Central memory CD4-positive, alpha-beta T cell (primary cell): ENCODE results near the gene PITX3.
A peak's percentile ranks its signal among the peaks of the same experiment; 100 is the strongest.
"Not testable (repeated sequence)": the region's sequence is repeated elsewhere in the genome, so short reads cannot be mapped to it uniquely, and the experiment has no call there.

Experiments
- DNase-seq: peaks from one replicate; pipeline ENCODE4 v3.0.0; 2022

PITX3 gene

DNA sequence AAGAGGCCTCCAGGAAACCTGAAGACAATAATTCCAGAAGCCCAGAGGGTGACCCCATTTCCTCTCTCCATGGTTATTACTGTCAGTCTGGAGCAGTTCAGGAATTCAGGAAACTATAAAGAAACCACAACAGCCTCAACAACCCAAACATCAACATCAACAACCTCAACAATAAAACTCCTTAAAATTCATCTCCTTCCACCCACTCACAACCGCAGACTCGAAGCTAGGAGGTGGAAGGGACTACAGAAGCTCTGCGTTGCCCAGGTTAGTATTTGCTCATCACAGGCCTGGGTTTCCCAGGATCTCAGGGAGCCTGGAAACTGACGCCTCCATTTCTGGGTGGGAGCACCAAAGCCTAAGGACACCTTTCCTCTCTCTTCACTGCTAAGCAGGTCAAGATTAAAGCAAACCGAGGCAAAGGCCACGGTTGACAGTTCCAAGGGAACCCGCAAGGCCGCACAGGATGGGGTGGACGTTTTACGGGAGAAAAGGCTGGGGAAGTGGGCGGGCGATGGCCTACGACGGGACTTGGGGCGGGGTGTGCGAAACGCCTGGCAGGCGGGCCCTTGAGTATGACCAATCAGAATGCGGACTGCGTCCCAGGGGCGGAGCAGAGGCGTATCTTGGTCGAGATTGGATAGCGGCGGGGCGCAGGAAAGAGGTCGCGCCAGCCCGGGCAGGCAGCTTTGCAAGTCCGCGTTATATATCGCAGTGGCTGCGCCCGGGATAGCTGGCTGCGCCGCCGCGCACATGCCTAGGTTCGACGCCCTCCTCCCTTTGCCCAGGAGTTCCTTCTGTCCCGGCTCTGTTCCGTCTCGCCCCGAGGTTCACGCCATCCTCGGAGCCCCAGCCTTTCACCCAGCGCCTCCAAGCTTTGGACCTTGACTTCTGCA, 15.4 kb downstream of the PITX3 start, which contains the start of gene ELOVL3:
ELOVL3 (plus strand) TSS at position 654 of the 896 bp plus-strand sequence. CDS start 250 bp downstream, outside the sequence.
- peak; percentile 82 for DNase-seq

GRCh38 chr10:102222797-102223196, 18.5 kb downstream of the PITX3 start:
- DNase-seq, result no peak

- DNase-seq, result no peak
Observed at GRCh38 chr10:102220612-102221011, 20.7 kb downstream of the PITX3 start.

DNA sequence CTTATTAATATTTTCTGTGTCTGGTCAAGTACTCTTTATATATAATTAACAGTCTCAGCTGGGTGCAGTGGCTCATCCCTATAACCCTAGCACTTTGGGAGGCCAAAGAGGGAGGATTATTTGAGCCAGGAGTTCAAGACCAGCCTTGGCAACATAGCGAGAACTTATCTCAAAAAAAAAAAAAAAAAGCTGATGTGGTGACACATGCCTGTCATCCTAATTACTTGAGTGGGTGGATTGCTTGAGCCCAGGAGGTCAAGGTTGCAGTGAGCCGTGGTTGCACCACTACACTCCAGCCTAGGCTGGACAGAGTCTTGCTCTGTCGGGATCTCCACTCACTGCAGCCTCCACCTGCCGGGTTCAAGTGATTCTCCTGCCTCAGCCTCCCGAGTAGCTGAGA, 21.9 kb downstream of the PITX3 start:
- DNase-seq, result no peak

- DNase-seq, result not testable (repeated sequence)
Observed at GRCh38 chr10:102213599-102213998, 27.7 kb downstream of the PITX3 start.

GRCh38 chr10:102211615-102212299, 29.6 kb downstream of the PITX3 start:
- DNase-seq, result no peak

DNA sequence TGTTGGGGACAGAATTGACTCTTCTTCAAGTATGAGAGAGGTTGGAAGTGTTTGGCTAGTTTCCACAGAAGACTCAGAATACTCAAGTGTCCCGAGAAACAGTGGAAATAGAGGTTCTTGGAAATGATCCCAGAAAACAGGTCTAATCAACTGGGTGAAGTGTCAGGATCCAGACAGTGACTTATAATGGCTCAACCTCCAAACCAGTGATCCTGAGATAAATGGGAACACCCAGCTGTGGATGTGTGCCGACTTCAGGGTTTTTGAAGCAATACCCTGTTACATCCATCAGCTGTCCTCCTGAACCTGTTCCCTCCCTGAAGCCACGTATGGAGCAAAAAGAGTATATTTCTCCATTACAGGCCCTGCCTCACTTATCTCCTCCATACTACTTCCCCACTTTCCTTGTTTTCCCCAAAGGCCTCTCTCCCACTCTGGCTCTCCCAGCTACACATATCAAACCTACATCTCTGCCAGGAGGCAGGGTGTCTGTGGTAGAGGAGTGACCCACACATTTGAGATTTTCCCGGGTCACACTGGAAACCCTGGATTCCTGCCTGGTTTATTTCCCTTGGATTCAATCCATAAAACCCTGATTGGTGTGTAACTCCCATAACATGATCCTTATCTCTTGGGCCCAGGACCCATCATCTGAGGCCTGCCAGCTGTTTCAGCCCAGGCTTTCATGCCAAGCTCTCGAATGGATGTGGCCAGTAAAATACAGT, 32.8 kb downstream of the PITX3 start:
- no peak for DNase-seq

DNA sequence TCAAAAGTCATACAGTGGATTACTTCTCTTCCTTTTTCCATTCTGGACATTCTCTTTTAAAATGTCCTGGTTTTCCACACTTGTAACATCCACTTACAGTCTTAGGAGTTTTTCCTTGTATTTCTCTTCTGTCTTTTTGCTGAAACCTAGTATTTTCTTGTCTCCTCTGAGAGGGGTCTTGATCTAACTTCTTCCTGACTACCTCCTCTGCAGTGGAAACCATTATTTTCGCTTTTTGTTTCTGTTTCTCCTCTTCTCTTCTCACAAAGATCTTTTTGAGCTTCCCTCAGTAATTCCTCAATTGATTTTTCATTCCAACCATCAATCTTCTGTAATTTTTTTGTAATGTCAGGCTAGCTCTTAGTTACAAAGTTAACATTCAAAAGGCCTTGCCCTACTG, 38.9 kb downstream of the PITX3 start:
- DNase-seq, result no peak

- DNase-seq, result no peak
Observed at GRCh38 chr10:102200751-102201640, 40.3 kb downstream of the PITX3 start.

DNA sequence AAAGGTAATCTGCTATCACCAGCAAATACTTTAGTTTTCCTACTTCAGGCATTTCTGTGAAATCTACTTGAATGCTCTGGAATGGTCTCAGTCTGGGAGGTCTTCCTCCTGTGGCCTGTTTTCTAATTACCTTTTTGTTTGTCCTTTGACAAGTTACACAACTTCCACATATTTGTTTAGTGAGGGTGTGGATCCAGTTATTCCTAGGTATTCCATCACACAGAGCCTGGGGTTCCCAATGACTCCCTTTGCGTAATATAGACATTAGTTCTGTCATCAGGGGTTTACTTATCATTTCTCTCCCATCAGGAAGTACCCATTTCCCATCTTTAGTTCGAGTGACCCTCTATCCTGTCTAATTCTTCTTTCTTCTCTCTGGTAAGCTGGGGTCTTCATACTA, 43.3 kb downstream of the PITX3 start:
- DNase-seq, result no peak

- no peak for DNase-seq
Observed at GRCh38 chr10:102196893-102197292, 44.4 kb downstream of the PITX3 start.

GRCh38 chr10:102195296-102195870, 45.9 kb downstream of the PITX3 start:
- DNase-seq, result no peak

DNA sequence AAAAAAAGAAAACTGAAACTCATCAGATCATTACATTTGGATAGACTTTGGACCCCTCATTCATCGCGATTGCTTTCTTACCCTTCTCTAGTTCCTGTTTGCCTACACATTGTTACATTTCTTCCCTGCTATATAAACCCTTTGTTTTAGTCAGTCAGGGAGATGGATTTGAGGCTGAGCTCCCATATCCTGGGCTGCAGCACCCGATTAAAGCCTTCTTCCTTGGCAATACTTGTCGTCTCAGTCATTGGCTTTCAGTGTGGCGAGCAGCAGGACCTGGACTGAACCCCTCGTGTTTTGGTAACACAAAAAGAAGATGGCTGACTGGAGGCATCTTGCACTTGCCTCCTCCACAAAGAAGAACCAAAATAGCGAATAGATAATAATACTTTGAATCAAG, 49.4 kb downstream of the PITX3 start:
- DNase-seq, result no peak

DNA sequence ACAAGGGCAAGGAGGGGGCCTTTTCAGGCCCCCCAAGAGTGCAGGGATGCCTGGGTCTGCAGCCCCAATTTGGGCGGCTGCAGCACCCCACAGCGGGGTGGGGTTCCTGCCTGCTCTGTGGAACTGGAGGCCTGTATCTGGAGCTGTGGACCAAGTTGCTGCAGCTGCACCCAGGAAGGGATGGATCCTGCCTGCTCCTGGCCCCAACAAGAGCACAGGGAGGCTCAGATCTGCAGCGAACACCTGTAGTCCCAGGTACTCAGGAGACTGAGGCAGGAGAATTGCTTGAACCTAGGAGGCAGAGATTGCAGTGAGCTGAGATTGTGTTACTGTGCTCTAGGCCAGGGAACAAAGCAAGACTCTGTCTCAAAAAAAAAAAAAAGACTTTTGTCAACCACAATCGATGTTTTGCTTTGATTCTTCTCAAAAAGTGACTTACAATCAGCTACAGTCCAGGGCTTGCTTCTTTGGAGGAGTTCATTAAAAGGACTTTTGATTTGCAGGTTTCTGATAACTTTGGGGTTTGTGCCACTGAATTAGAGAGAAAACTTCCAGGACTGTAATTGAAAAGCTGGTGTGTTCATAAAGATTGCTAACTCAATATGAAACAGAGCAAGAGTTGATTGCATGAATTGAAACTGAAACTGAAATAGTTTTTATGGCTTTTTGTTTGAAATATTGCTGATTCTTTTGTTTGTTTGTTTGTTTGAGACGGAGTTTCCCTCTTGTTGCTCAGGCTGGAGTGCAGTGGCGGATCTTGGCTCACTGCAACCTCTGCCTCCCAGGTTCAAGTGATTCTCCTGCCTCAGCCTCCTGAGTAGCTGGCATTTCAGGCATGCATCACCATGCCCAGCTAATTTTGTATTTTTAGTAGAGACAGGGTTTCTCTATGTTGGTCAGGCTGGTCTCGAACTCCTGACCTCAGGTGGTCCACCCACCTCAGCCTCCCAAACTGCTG, 52.1 kb downstream of the PITX3 start:
- DNase-seq, result not testable (repeated sequence)

GRCh38 chr10:102188298-102188940, 52.9 kb downstream of the PITX3 start:
- no peak for DNase-seq

- DNase-seq, result no peak
Observed at GRCh38 chr10:102185811-102186527, 55.3 kb downstream of the PITX3 start.

GRCh38 chr10:102185272-102185671, 56.0 kb downstream of the PITX3 start:
- DNase-seq, result no peak

DNA sequence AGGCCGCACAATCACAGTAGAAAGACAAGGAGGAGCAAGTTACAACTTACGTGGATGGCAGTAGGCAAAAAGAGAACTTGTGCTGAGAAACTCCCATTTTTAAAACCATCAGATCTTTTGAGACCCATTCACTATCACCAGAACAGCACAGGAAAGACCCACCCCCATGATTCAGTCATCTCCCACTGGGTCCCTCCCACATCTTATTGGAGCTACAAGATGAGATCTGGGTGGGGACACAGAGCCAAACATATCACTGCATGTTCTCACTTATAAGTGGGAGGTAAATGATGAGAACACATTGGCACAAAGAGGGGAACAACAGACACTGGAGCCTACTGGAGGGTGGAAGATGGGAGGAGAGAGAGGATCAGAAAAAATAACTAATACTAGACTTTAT, 56.7 kb downstream of the PITX3 start:
- no peak for DNase-seq
